HepG2 (cell line): ENCODE results near the gene LINGO3. TPM values are rescaled to one million over a fixed set of nuclear protein-coding genes. Genes with fewer than 3 reads are reported as not detected.
A peak's percentile ranks its signal among the peaks of the same experiment; 100 is the strongest.

ENCODE experiments used
- GATA4 ChIP-seq: sonication (generic); IDR thresholded peaks from 2 replicates; pipeline ENCODE4 v1.6.1; 2016; ENCODE audit warnings: antibody characterized with exemption, low read depth, borderline replicate concordance
- KDM6A ChIP-seq: IDR thresholded peaks from 2 replicates; pipeline ENCODE4 v1.6.1; 2016; ENCODE audit warnings: low read depth
- NAIF1 ChIP-seq: sonication (generic); formaldehyde crosslinking; IDR thresholded peaks from 2 replicates; pipeline ENCODE4 v1.5.0; 2020; ENCODE audit warnings: mild to moderate bottlenecking, missing genetic modification reagents, borderline replicate concordance
- NR2C2 ChIP-seq: sonication (generic); formaldehyde crosslinking; IDR thresholded peaks from 2 replicates; pipeline ENCODE4 v1.4.0; 2020; ENCODE audit warnings: missing genetic modification reagents, mild to moderate bottlenecking, moderate library complexity, borderline replicate concordance
- PHB2 ChIP-seq: fragments of 450-650 bp; IDR thresholded peaks from 2 replicates; pipeline ENCODE4 v1.6.1; 2018; ENCODE audit not compliant: partially characterized antibody
- SCMH1 ChIP-seq: sonication (generic); formaldehyde crosslinking; IDR thresholded peaks from 2 replicates; pipeline ENCODE4 v1.9.0; 2021; ENCODE audit warnings: missing genetic modification reagents, mild to moderate bottlenecking, borderline replicate concordance
- SNAPC2 ChIP-seq: sonication (generic); formaldehyde crosslinking; IDR thresholded peaks from 2 replicates; pipeline ENCODE4 v1.8.1; 2022; ENCODE audit warnings: mild to moderate bottlenecking, missing genetic modification reagents
- TBP ChIP-seq: sonication (generic); formaldehyde crosslinking; IDR thresholded peaks from 2 replicates; pipeline ENCODE4 v1.5.0; 2020; ENCODE audit warnings: missing genetic modification reagents
- ZNF337 ChIP-seq: sonication (generic); formaldehyde crosslinking; IDR thresholded peaks from 2 replicates; pipeline ENCODE4 v1.5.1; 2020; ENCODE audit warnings: missing genetic modification reagents, low read depth, mild to moderate bottlenecking, borderline replicate concordance
- ZSCAN29 ChIP-seq: sonication (generic); formaldehyde crosslinking; conservative IDR thresholded peaks from 2 replicates; pipeline ENCODE4 v1.4.0; 2020; ENCODE audit warnings: mild to moderate bottlenecking, missing genetic modification reagents
- polyA plus RNA-seq, 8 experiments: library from polyadenylated mRNA; depleted of rRNA in 3 of 8; stranded (reverse) in 7 of 8; unstranded in 1 of 8; fragments of >200 nt; fragmentation: Illumina TruSeq in 4 of 8; extraction: Trizol in 4 of 8; gene quantifications; 2 replicates each; pipeline versions ENCODE4 v1.2.1 to v1.2.3, GENCODE V29; 2011 to 2016; ENCODE audit warnings: low read depth in 4 of 8, missing spikeins in 1 of 8, mixed read lengths in 1 of 8; ENCODE audit not compliant: insufficient read depth in 1 of 8
- total RNA-seq, 5 experiments: library from RNA; depleted of rRNA; stranded (reverse); fragments of >200 nt; fragmentation: Illumina TruSeq; extraction: Trizol; gene quantifications; 2 replicates each; pipeline ENCODE4 v1.2.3, GENCODE V29; 2016; ENCODE audit warnings: low read depth in 1 of 5
- TF ChIP-seq, protein P1 (sequence below): sonication (generic); formaldehyde crosslinking; IDR thresholded peaks from 2 replicates; pipeline ENCODE4 v1.5.1; 2020; ENCODE audit warnings: mild to moderate bottlenecking, missing genetic modification reagents, borderline replicate concordance
- TF ChIP-seq, protein P2 (sequence below): sonication (generic); formaldehyde crosslinking; IDR thresholded peaks from 2 replicates; pipeline ENCODE4 v1.8.1; 2023; ENCODE audit warnings: mild to moderate bottlenecking, missing genetic modification reagents
- TF ChIP-seq, protein P3 (sequence below): sonication (generic); formaldehyde crosslinking; IDR thresholded peaks from 2 replicates; pipeline ENCODE4 v1.8.0; 2022; ENCODE audit warnings: mild to moderate bottlenecking, missing genetic modification reagents, moderate library complexity
- TF ChIP-seq, protein P4 (sequence below): sonication (generic); formaldehyde crosslinking; IDR thresholded peaks from 2 replicates; pipeline ENCODE4 v1.8.0; 2023; ENCODE audit warnings: mild to moderate bottlenecking, missing genetic modification reagents
- TF ChIP-seq, protein P5 (sequence below): sonication (generic); formaldehyde crosslinking; IDR thresholded peaks from 2 replicates; pipeline ENCODE4 v1.9.0; 2022; ENCODE audit warnings: low read depth, missing genetic modification reagents

The LINGO3 gene
- total and polyA plus RNA-seq, 2 of the 13 experiments (the other 11 are each of a cell fraction or from before 2014, with no cell fraction given), result not detected

DNA sequence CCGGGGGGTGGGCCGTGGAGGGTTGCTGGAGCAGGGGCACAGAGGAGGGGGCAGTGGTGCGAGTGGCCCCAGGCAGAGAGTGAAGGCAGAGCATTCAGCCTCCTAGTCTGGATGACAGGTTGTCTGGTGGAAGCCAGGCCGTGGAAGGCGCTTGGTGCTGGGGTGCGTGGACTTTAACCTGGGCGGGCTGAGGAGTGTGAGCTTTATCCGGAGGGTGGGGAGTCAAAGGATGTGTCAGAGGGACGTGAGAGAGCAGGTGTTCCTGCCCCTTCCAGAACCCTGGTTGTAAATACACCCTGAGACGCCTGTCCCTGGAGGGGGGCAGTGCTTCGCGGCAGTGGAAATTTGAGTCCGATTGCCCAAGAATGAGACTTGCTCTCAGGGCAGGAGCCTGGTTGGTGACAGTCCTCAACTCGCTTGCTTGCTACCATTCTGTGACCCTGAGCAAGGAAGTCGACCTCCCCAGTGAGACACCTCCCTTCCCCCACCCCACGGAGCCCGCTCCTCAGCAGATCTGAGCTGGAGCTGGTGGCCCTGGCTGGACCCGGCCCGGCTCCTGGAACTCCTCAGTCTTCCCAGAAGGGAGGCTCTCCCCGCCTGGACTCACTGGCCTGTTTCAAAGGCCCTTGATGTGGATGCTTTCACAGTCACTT lies 22.8 kb upstream of the LINGO3 start (continued):
- TF ChIP-seq ZSCAN29 (CRISPR knock-in tag), result no peak
- TF ChIP-seq PHB2, result no peak
- TF ChIP-seq NAIF1 (CRISPR knock-in tag), result no peak
- TF ChIP-seq GATA4, result no peak
- TF ChIP-seq, protein P1, sequence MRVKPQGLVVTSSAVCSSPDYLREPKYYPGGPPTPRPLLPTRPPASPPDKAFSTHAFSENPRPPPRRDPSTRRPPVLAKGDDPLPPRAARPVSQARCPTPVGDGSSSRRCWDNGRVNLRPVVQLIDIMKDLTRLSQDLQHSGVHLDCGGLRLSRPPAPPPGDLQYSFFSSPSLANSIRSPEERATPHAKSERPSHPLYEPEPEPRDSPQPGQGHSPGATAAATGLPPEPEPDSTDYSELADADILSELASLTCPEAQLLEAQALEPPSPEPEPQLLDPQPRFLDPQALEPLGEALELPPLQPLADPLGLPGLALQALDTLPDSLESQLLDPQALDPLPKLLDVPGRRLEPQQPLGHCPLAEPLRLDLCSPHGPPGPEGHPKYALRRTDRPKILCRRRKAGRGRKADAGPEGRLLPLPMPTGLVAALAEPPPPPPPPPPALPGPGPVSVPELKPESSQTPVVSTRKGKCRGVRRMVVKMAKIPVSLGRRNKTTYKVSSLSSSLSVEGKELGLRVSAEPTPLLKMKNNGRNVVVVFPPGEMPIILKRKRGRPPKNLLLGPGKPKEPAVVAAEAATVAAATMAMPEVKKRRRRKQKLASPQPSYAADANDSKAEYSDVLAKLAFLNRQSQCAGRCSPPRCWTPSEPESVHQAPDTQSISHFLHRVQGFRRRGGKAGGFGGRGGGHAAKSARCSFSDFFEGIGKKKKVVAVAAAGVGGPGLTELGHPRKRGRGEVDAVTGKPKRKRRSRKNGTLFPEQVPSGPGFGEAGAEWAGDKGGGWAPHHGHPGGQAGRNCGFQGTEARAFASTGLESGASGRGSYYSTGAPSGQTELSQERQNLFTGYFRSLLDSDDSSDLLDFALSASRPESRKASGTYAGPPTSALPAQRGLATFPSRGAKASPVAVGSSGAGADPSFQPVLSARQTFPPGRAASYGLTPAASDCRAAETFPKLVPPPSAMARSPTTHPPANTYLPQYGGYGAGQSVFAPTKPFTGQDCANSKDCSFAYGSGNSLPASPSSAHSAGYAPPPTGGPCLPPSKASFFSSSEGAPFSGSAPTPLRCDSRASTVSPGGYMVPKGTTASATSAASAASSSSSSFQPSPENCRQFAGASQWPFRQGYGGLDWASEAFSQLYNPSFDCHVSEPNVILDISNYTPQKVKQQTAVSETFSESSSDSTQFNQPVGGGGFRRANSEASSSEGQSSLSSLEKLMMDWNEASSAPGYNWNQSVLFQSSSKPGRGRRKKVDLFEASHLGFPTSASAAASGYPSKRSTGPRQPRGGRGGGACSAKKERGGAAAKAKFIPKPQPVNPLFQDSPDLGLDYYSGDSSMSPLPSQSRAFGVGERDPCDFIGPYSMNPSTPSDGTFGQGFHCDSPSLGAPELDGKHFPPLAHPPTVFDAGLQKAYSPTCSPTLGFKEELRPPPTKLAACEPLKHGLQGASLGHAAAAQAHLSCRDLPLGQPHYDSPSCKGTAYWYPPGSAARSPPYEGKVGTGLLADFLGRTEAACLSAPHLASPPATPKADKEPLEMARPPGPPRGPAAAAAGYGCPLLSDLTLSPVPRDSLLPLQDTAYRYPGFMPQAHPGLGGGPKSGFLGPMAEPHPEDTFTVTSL (CRISPR knock-in tag), result 0 out of 2 replicates have a peak, but pooled peaks have one; percentile 37
- TF ChIP-seq TBP, result no peak
- TF ChIP-seq, protein P2, sequence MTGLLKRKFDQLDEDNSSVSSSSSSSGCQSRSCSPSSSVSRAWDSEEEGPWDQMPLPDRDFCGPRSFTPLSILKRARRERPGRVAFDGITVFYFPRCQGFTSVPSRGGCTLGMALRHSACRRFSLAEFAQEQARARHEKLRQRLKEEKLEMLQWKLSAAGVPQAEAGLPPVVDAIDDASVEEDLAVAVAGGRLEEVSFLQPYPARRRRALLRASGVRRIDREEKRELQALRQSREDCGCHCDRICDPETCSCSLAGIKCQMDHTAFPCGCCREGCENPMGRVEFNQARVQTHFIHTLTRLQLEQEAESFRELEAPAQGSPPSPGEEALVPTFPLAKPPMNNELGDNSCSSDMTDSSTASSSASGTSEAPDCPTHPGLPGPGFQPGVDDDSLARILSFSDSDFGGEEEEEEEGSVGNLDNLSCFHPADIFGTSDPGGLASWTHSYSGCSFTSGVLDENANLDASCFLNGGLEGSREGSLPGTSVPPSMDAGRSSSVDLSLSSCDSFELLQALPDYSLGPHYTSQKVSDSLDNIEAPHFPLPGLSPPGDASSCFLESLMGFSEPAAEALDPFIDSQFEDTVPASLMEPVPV (CRISPR knock-in tag), result no peak
- TF ChIP-seq SCMH1 (CRISPR knock-in tag), result no peak
- 0 out of 2 replicates have a peak, but pooled peaks have one; percentile 46 for TF ChIP-seq SNAPC2 (CRISPR knock-in tag)
- no peak for TF ChIP-seq ZNF337 (CRISPR knock-in tag)
- TF ChIP-seq NR2C2, result no peak; the same call in 1 of the 2 replicates
- TF ChIP-seq, protein P3, sequence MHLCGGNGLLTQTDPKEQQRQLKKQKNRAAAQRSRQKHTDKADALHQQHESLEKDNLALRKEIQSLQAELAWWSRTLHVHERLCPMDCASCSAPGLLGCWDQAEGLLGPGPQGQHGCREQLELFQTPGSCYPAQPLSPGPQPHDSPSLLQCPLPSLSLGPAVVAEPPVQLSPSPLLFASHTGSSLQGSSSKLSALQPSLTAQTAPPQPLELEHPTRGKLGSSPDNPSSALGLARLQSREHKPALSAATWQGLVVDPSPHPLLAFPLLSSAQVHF (CRISPR knock-in tag), result no peak
- TF ChIP-seq, protein P4, sequence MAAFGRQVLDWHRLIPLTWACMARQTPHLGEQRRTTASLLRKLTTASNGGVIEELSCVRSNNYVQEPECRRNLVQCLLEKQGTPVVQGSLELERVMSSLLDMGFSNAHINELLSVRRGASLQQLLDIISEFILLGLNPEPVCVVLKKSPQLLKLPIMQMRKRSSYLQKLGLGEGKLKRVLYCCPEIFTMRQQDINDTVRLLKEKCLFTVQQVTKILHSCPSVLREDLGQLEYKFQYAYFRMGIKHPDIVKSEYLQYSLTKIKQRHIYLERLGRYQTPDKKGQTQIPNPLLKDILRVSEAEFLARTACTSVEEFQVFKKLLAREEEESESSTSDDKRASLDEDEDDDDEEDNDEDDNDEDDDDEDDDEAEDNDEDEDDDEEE (CRISPR knock-in tag), result no peak
- TF ChIP-seq, protein P5, sequence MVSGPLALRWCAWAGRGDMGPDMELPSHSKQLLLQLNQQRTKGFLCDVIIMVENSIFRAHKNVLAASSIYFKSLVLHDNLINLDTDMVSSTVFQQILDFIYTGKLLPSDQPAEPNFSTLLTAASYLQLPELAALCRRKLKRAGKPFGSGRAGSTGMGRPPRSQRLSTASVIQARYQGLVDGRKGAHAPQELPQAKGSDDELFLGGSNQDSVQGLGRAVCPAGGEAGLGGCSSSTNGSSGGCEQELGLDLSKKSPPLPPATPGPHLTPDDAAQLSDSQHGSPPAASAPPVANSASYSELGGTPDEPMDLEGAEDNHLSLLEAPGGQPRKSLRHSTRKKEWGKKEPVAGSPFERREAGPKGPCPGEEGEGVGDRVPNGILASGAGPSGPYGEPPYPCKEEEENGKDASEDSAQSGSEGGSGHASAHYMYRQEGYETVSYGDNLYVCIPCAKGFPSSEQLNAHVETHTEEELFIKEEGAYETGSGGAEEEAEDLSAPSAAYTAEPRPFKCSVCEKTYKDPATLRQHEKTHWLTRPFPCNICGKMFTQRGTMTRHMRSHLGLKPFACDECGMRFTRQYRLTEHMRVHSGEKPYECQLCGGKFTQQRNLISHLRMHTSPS (CRISPR knock-in tag), result no peak
- no peak for TF ChIP-seq KDM6A
